GM23248 (cell line): ENCODE measurements around the gene TTC9C.

Experiments
- EZH2 ChIP-seq: fragments of 200-600 bp; sonication (generic); IDR thresholded peaks from 2 replicates; pipeline ENCODE4 v1.6.1; 2018; ENCODE audit warnings: antibody characterized with exemption, mild to moderate bottlenecking; ENCODE audit not compliant: insufficient read depth, poor library complexity, severe bottlenecking
- EZH2phosphoT487 ChIP-seq: fragments of 200-600 bp; sonication (generic); IDR thresholded peaks from 2 replicates; pipeline ENCODE4 v1.6.1; 2018; ENCODE audit warnings: antibody characterized with exemption, moderate library complexity, mild to moderate bottlenecking, low read depth; ENCODE audit not compliant: insufficient read depth

DNA sequence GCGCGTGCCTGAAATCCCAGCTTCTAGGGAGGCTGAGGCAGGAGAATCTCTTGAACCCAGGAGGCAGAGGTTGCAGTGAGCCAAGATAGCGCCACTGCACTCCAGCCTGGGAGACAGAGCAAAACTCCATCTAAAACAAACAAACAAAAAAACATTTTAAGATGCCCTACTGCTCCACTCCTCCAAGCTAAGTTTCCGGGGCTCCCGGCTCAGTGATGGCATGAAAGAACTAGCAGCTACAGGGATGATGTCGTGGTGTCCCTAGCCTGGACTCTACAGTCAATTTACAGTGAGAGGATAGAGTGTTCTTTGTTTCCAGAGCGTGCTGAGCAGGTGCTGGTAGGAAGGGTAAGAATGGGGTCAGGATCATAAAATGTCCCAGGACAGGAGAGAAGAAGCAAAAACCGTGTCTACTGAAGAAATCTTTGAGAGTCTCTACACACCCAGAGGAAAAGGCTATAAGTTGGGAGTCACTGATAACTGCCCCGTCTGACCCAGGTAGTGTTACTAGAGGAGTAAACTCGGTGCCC, 26.9 kb downstream of the TTC9C start:
- TF ChIP-seq EZH2, result no peak
- no peak for TF ChIP-seq EZH2phosphoT487
